Cardiac ventricle fibroblast (primary cell): ENCODE measurements around the gene PCDHGB7. TPM values are rescaled to one million over a fixed set of nuclear protein-coding genes. Genes with fewer than 3 reads are reported as not detected.

Experiments
- total RNA-seq: library from RNA; depleted of rRNA; stranded (reverse); fragments of >200 nt; gene quantifications from 2 replicates; pipeline ENCODE4 v1.2.3, GENCODE V29; 2015

Gene PCDHGB7
- total RNA-seq, result 19.9 and 21.6 TPM in 2 replicates

GRCh38 chr5:141417494-141418172 is at the start of gene PCDHGB7:
PCDHGB7 (plus strand) TSS chr5:141417677; CDS start chr5:141417860, 183 bp downstream.

GRCh38 chr5:141369994-141370848 is 47.3 kb upstream of the PCDHGB7 start, which contains the start of gene PCDHGB3:
PCDHGB3 (plus strand) TSS chr5:141370242; CDS start chr5:141370395, 153 bp downstream.

GRCh38 chr5:141373673-141374317 is 43.7 kb upstream of the PCDHGB7 start, which contains the start of gene PCDHGA6:
PCDHGA6 (plus strand) TSS chr5:141373891; CDS start chr5:141374084, 193 bp downstream.

GRCh38 chr5:141382469-141383294 is 34.8 kb upstream of the PCDHGB7 start, which contains the start of gene PCDHGA7:
PCDHGA7 (plus strand) TSS chr5:141382742; CDS start chr5:141382900, 158 bp downstream.

GRCh38 chr5:141387557-141388311 is 29.7 kb upstream of the PCDHGB7 start, which contains the start of gene PCDHGB4:
PCDHGB4 (plus strand) TSS chr5:141387698; CDS start chr5:141387885, 187 bp downstream.

GRCh38 chr5:141392429-141393198 is 24.9 kb upstream of the PCDHGB7 start, which contains the start of gene PCDHGA8:
PCDHGA8 (plus strand) TSS chr5:141392633; CDS start chr5:141392814, 181 bp downstream.

GRCh38 chr5:141397756-141398551 is 19.5 kb upstream of the PCDHGB7 start, which contains the start of gene PCDHGB5:
PCDHGB5 (plus strand) TSS chr5:141397947; CDS start chr5:141398128, 181 bp downstream.

GRCh38 chr5:141402553-141403243 is 14.8 kb upstream of the PCDHGB7 start, which contains the start of gene PCDHGA9:
PCDHGA9 (plus strand) TSS chr5:141402778; CDS start chr5:141402953, 175 bp downstream.

GRCh38 chr5:141407790-141408505 is 9.5 kb upstream of the PCDHGB7 start, which contains the start of gene PCDHGB6:
PCDHGB6 (plus strand) TSS chr5:141408021; CDS start chr5:141408203, 182 bp downstream.

GRCh38 chr5:141412854-141413539 is 4.5 kb upstream of the PCDHGB7 start, which contains the start of gene PCDHGA10:
PCDHGA10 (plus strand) TSS chr5:141412987; CDS start chr5:141413176, 189 bp downstream.

GRCh38 chr5:141420855-141421488 is 3.5 kb downstream of the PCDHGB7 start, which contains the start of gene PCDHGA11:
PCDHGA11 (plus strand) TSS chr5:141421051; CDS start chr5:141421228, 177 bp downstream.

GRCh38 chr5:141430332-141431113 is 13.0 kb downstream of the PCDHGB7 start, which contains the start of gene PCDHGA12:
PCDHGA12 (plus strand) TSS chr5:141430507; CDS start chr5:141430760, 253 bp downstream.

